GM23338 (cell line): ENCODE measurements around the gene SLC37A1. TPM values are rescaled to one million over a fixed set of nuclear protein-coding genes. Genes with fewer than 3 reads are reported as not detected.

ENCODE experiments used
- ATAC-seq: fragments of 200-7000 bp; cut with Tn5 transposase; 3 replicates; pipeline ENCODE4 v1.9.1; 2020
- DNase-seq: peaks from one replicate; pipeline ENCODE4 v3.0.0-alpha.2; 2015; ENCODE audit warnings: low spot score
- H2AFZ ChIP-seq: fragments of 200-600 bp; sonication (generic); 2 replicates; pipeline ENCODE4 v1.8.0; 2016; ENCODE audit warnings: antibody characterized with exemption, mild to moderate bottlenecking, moderate library complexity
- H3F3A ChIP-seq: fragments of 200-600 bp; sonication (generic); replicated peaks from 2 replicates; pipeline ENCODE4 v1.8.0; 2017; ENCODE audit warnings: antibody characterized with exemption, mixed run types, low read depth
- H3K27ac ChIP-seq: fragments of 200-600 bp; sonication (generic); 2 replicates; pipeline ENCODE4 v1.6.1; 2016; ENCODE audit warnings: low read depth
- H3K27me3 ChIP-seq: fragments of 200-600 bp; sonication (generic); 2 replicates; pipeline ENCODE4 v1.8.0; 2016; ENCODE audit warnings: mild to moderate bottlenecking, mixed run types, moderate library complexity; ENCODE audit not compliant: insufficient read depth
- H3K36me3 ChIP-seq: fragments of 200-600 bp; sonication (generic); 2 replicates; pipeline ENCODE4 v1.8.0; 2016; ENCODE audit warnings: mild to moderate bottlenecking; ENCODE audit not compliant: insufficient read depth
- H3K4me1 ChIP-seq: fragments of 200-600 bp; sonication (generic); 2 replicates; pipeline ENCODE4 v1.8.0; 2016; ENCODE audit warnings: mild to moderate bottlenecking, moderate library complexity; ENCODE audit not compliant: insufficient read depth
- H3K4me2 ChIP-seq: fragments of 200-600 bp; sonication (generic); 2 replicates; pipeline ENCODE4 v1.7.1; 2017; ENCODE audit warnings: mixed run types
- H3K4me3 ChIP-seq: fragments of 200-600 bp; sonication (generic); 2 replicates; pipeline ENCODE4 v1.6.1; 2016; ENCODE audit warnings: mixed run types
- H3K79me2 ChIP-seq: fragments of 200-600 bp; sonication (generic); replicated peaks from 2 replicates; pipeline ENCODE4 v1.8.0; 2017; ENCODE audit warnings: mild to moderate bottlenecking; ENCODE audit not compliant: insufficient read depth
- H3K9me2 ChIP-seq: fragments of 200-600 bp; sonication (generic); 2 replicates; pipeline ENCODE4 v1.8.0; 2017; ENCODE audit not compliant: insufficient read depth
- H4K20me1 ChIP-seq: fragments of 200-600 bp; sonication (generic); replicated peaks from 2 replicates; pipeline ENCODE4 v1.8.0; 2017; ENCODE audit warnings: mild to moderate bottlenecking; ENCODE audit not compliant: insufficient read depth
- H3K27ac Mint-ChIP-seq: 2 replicates; pipeline ENCODE4 v1.8.0; 2020; ENCODE audit warnings: inconsistent platforms, mild to moderate bottlenecking, moderate library complexity, mixed read lengths
- H3K27me3 Mint-ChIP-seq: 3 replicates; pipeline ENCODE4 v1.8.0; 2022; ENCODE audit warnings: low read depth, mild to moderate bottlenecking, moderate library complexity, mixed read lengths, inconsistent platforms; ENCODE audit not compliant: insufficient read depth, poor library complexity
- H3K36me3 Mint-ChIP-seq: 3 replicates; pipeline ENCODE4 v1.8.0; 2021; ENCODE audit warnings: low read depth, mild to moderate bottlenecking, inconsistent platforms, moderate library complexity, mixed read lengths
- H3K4me1 Mint-ChIP-seq: 3 replicates; pipeline ENCODE4 v1.8.0; 2020; ENCODE audit warnings: mild to moderate bottlenecking, inconsistent platforms, mixed read lengths
- H3K4me3 Mint-ChIP-seq: 3 replicates; pipeline ENCODE4 v1.8.0; 2021; ENCODE audit warnings: moderate library complexity, mild to moderate bottlenecking, inconsistent platforms, mixed read lengths
- H3K9me3 Mint-ChIP-seq: 3 replicates; pipeline ENCODE4 v1.8.0; 2020; ENCODE audit warnings: moderate library complexity, mild to moderate bottlenecking, inconsistent platforms, mixed read lengths
- CREB1 ChIP-seq: fragments of 250-450 bp; sonication (Bioruptor Pico); IDR thresholded peaks from 2 replicates; pipeline ENCODE4 v1.5.0; 2020; ENCODE audit warnings: low read depth, mild to moderate bottlenecking, moderate library complexity
- EZH2 ChIP-seq: fragments of 200-600 bp; sonication (generic); IDR thresholded peaks from one replicate; pipeline ENCODE4 v1.8.0; 2017; ENCODE audit warnings: antibody characterized with exemption, mild to moderate bottlenecking, low read depth; ENCODE audit not compliant: unreplicated experiment
- EZH2phosphoT487 ChIP-seq: fragments of 200-600 bp; sonication (generic); IDR thresholded peaks from one replicate; pipeline ENCODE4 v1.8.1; 2018; ENCODE audit warnings: antibody characterized with exemption; ENCODE audit not compliant: unreplicated experiment
- JUNB ChIP-seq: IDR thresholded peaks from one replicate; pipeline ENCODE4 v1.6.1; 2016; ENCODE audit warnings: antibody characterized with exemption; ENCODE audit not compliant: unreplicated experiment
- NANOG ChIP-seq: IDR thresholded peaks from 2 replicates; pipeline ENCODE4 v1.6.1; 2016; ENCODE audit warnings: antibody characterized with exemption, borderline replicate concordance
- POLR2AphosphoS5 ChIP-seq: IDR thresholded peaks from 2 replicates; pipeline ENCODE4 v1.6.1; 2016; ENCODE audit warnings: antibody characterized with exemption, low read depth
- ZNF331 ChIP-seq: fragments of 250-450 bp; sonication (Bioruptor Pico); IDR thresholded peaks from 2 replicates; pipeline ENCODE4 v1.5.0; 2020; ENCODE audit warnings: low read depth, mild to moderate bottlenecking, moderate library complexity
- polyA plus RNA-seq: library from polyadenylated mRNA; unstranded; fragments of >200 nt; fragmentation: Nextera tagmentation; extraction: Ambion mirVana; gene quantifications from 2 replicates; pipeline ENCODE4 v1.2.1, GENCODE V29; 2016
- total RNA-seq: library from RNA; depleted of rRNA; stranded (reverse); fragments of >200 nt; shearing (Covaris generic); gene quantifications from 2 replicates; pipeline ENCODE4 v1.2.3, GENCODE V29; 2014
- TF ChIP-seq, protein P1 (sequence below): IDR thresholded peaks from one replicate; pipeline ENCODE4 v1.6.1; 2018; ENCODE audit warnings: antibody characterized with exemption; ENCODE audit not compliant: unreplicated experiment
- TF ChIP-seq, protein P2 (sequence below): IDR thresholded peaks from 2 replicates; pipeline ENCODE4 v1.6.1; 2016; ENCODE audit warnings: antibody characterized with exemption
- TF ChIP-seq, protein P3 (sequence below): fragments of 250-450 bp; sonication (Bioruptor Pico); IDR thresholded peaks from 2 replicates; pipeline ENCODE4 v1.5.0; 2020; ENCODE audit warnings: mild to moderate bottlenecking, moderate library complexity

SLC37A1 gene
- total and polyA plus RNA-seq, 2 experiments from 2014 or later = 14.0 to 30.3 TPM

DNA sequence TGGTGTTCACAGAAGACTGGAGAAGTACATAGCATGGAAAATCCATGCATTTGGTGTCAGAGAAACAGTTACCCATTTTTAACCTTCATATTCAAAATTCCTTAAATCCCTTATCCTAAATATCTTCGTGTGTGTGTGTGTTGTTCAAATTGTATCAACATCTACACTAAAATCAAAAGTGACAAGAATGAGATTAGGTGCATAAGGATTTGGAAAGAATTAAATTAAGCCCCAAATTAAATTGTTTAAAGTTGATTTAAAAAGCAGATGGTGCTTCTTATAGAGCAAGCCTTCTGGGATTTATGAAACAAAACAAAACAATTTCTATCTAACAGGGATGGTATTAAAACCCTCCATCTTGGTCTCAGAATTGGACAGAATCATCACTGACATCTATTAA is 22.3 kb upstream of the SLC37A1 start (continued):
- TF ChIP-seq, protein P1, sequence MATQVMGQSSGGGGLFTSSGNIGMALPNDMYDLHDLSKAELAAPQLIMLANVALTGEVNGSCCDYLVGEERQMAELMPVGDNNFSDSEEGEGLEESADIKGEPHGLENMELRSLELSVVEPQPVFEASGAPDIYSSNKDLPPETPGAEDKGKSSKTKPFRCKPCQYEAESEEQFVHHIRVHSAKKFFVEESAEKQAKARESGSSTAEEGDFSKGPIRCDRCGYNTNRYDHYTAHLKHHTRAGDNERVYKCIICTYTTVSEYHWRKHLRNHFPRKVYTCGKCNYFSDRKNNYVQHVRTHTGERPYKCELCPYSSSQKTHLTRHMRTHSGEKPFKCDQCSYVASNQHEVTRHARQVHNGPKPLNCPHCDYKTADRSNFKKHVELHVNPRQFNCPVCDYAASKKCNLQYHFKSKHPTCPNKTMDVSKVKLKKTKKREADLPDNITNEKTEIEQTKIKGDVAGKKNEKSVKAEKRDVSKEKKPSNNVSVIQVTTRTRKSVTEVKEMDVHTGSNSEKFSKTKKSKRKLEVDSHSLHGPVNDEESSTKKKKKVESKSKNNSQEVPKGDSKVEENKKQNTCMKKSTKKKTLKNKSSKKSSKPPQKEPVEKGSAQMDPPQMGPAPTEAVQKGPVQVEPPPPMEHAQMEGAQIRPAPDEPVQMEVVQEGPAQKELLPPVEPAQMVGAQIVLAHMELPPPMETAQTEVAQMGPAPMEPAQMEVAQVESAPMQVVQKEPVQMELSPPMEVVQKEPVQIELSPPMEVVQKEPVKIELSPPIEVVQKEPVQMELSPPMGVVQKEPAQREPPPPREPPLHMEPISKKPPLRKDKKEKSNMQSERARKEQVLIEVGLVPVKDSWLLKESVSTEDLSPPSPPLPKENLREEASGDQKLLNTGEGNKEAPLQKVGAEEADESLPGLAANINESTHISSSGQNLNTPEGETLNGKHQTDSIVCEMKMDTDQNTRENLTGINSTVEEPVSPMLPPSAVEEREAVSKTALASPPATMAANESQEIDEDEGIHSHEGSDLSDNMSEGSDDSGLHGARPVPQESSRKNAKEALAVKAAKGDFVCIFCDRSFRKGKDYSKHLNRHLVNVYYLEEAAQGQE = no peak
- TF ChIP-seq NANOG (no peak), JUNB (no peak), EZH2 (no peak), EZH2phosphoT487 (no peak)

DNA sequence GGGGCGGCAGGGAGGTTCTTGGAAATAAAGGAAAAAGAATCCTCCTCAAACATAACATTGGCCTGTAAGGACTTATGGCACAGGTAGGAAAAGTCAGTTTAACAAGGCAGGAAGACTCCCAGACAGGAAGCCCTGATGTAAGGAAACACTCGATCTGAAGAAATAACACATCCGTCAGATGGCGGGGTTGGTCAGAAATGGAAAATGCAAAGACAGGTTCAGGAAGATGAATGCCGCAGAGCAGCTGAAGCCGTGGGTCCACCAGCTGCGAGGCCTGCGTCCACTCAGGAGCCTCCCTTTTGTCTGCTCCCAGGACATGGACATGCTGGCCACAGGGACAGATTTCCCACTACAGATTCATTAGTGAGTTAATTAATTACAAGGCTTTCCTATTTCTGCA is 21.5 kb upstream of the SLC37A1 start:
- H3K36me3 ChIP-seq = no peaks in the 10 kb centered on the region
- no peak overlapping the region for H3K4me3 Mint-ChIP-seq
- no peak overlapping the region for H3K4me3 ChIP-seq
- DNase-seq (no peak), ATAC-seq (no peak)
- H2AFZ ChIP-seq = peak overlapping the region; percentile 47; the same call in 1 of the 2 replicates
- no peak overlapping the region for H3K4me2 ChIP-seq
- H3K9me2 ChIP-seq = peaks cover 19% of the 10 kb centered on the region; the same call in 1 of the 2 replicates
- H3K27ac ChIP-seq = no peak overlapping the region
- no peaks in the 10 kb centered on the region for H3K36me3 Mint-ChIP-seq
- 0 out of 2 replicates have a peak, but pooled peaks cover 6% of the 10 kb centered on the region for H3F3A ChIP-seq
- H3K4me1 Mint-ChIP-seq = peaks cover 19% of the 10 kb centered on the region; the same call in 2 of the 3 replicates
- H4K20me1 ChIP-seq = no peaks in the 10 kb centered on the region
- H3K27me3 ChIP-seq = no peaks in the 10 kb centered on the region
- H3K4me1 ChIP-seq = peaks cover 2% of the 10 kb centered on the region; the same call in 1 of the 2 replicates
- H3K27ac Mint-ChIP-seq = no peak overlapping the region
- no peaks in the 10 kb centered on the region; the same call in 2 of the 3 replicates for H3K9me3 Mint-ChIP-seq
- no peaks in the 10 kb centered on the region for H3K79me2 ChIP-seq
- H3K27me3 Mint-ChIP-seq = peaks cover 15% of the 10 kb centered on the region
- TF ChIP-seq ZNF331 (CRISPR knock-in tag) (no peak), NANOG (no peak), EZH2phosphoT487 (no peak), JUNB (no peak), POLR2AphosphoS5 (no peak), CREB1 (CRISPR knock-in tag) (no peak)
- TF ChIP-seq, protein P1 = no peak
- TF ChIP-seq, protein P2, sequence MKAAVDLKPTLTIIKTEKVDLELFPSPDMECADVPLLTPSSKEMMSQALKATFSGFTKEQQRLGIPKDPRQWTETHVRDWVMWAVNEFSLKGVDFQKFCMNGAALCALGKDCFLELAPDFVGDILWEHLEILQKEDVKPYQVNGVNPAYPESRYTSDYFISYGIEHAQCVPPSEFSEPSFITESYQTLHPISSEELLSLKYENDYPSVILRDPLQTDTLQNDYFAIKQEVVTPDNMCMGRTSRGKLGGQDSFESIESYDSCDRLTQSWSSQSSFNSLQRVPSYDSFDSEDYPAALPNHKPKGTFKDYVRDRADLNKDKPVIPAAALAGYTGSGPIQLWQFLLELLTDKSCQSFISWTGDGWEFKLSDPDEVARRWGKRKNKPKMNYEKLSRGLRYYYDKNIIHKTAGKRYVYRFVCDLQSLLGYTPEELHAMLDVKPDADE = no peak
- TF ChIP-seq, protein P3, sequence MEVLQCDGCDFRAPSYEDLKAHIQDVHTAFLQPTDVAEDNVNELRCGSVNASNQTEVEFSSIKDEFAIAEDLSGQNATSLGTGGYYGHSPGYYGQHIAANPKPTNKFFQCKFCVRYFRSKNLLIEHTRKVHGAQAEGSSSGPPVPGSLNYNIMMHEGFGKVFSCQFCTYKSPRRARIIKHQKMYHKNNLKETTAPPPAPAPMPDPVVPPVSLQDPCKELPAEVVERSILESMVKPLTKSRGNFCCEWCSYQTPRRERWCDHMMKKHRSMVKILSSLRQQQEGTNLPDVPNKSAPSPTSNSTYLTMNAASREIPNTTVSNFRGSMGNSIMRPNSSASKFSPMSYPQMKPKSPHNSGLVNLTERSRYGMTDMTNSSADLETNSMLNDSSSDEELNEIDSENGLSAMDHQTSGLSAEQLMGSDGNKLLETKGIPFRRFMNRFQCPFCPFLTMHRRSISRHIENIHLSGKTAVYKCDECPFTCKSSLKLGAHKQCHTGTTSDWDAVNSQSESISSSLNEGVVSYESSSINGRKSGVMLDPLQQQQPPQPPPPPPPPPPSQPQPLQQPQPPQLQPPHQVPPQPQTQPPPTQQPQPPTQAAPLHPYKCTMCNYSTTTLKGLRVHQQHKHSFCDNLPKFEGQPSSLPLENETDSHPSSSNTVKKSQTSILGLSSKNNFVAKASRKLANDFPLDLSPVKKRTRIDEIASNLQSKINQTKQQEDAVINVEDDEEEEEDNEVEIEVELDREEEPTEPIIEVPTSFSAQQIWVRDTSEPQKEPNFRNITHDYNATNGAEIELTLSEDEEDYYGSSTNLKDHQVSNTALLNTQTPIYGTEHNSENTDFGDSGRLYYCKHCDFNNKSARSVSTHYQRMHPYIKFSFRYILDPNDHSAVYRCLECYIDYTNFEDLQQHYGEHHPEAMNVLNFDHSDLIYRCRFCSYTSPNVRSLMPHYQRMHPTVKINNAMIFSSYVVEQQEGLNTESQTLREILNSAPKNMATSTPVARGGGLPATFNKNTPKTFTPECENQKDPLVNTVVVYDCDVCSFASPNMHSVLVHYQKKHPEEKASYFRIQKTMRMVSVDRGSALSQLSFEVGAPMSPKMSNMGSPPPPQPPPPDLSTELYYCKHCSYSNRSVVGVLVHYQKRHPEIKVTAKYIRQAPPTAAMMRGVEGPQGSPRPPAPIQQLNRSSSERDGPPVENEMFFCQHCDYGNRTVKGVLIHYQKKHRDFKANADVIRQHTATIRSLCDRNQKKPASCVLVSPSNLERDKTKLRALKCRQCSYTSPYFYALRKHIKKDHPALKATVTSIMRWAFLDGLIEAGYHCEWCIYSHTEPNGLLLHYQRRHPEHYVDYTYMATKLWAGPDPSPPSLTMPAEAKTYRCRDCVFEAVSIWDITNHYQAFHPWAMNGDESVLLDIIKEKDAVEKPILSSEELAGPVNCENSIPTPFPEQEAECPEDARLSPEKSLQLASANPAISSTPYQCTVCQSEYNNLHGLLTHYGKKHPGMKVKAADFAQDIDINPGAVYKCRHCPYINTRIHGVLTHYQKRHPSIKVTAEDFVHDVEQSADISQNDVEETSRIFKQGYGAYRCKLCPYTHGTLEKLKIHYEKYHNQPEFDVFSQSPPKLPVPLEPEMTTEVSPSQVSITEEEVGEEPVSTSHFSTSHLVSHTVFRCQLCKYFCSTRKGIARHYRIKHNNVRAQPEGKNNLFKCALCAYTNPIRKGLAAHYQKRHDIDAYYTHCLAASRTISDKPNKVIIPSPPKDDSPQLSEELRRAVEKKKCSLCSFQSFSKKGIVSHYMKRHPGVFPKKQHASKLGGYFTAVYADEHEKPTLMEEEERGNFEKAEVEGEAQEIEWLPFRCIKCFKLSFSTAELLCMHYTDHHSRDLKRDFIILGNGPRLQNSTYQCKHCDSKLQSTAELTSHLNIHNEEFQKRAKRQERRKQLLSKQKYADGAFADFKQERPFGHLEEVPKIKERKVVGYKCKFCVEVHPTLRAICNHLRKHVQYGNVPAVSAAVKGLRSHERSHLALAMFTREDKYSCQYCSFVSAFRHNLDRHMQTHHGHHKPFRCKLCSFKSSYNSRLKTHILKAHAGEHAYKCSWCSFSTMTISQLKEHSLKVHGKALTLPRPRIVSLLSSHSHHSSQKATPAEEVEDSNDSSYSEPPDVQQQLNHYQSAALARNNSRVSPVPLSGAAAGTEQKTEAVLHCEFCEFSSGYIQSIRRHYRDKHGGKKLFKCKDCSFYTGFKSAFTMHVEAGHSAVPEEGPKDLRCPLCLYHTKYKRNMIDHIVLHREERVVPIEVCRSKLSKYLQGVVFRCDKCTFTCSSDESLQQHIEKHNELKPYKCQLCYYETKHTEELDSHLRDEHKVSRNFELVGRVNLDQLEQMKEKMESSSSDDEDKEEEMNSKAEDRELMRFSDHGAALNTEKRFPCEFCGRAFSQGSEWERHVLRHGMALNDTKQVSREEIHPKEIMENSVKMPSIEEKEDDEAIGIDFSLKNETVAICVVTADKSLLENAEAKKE = no peak
